Gastroesophageal sphincter (tissue), 3 donors: Measurements from ENCODE around the gene DOCK10.

ENCODE experiments used
- CTCF ChIP-seq, 4 experiments: fragments of 200-600 bp in 2 of 4; fragments of 450-650 bp in 2 of 4; sonication (generic) in 1 of 4; IDR thresholded peaks; one replicate each; pipeline ENCODE4 v1.5.1; 2017 to 2019; ENCODE audit warnings: antibody characterized with exemption in 4 of 4, mild to moderate bottlenecking in 2 of 4, moderate library complexity in 2 of 4
- EP300 ChIP-seq: sonication (generic); formaldehyde crosslinking; IDR thresholded peaks from one replicate; pipeline ENCODE4 v1.6.1; 2017; ENCODE audit warnings: antibody characterized with exemption, mild to moderate bottlenecking
- POLR2A ChIP-seq, 2 donors: fragments of 450-650 bp; IDR thresholded peaks; one replicate each; pipeline ENCODE4 v1.6.1; 2017; ENCODE audit warnings: antibody characterized with exemption in 2 of 2, mild to moderate bottlenecking in 2 of 2, moderate library complexity in 1 of 2

DNA sequence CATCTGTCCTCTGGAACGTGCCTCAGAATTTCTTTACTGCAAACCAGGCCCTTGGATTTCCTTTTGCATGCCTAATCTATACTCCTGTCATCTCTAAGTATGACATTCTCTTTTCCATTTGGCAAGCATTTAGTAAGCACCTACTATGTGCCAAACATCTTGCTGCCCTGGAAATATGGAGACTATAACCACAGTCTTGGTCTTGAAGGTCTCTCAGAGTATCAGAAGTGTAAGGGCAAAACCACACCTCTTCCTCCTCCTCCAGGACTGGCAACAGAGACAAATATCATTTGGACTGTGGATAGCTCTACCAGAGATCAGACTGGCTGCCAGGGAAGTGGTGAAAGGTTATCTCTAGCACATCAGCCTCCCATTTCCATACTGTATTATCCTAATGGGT is 11.4 kb downstream of the DOCK10 start:
- TF ChIP-seq POLR2A (IDR thresholded peaks at IDR 0.05) (no peak), CTCF (IDR thresholded peaks at IDR 0.05) (no peak), EP300 (no peak)
